ENCODE measurements around the gene ALKBH6.

DNA sequence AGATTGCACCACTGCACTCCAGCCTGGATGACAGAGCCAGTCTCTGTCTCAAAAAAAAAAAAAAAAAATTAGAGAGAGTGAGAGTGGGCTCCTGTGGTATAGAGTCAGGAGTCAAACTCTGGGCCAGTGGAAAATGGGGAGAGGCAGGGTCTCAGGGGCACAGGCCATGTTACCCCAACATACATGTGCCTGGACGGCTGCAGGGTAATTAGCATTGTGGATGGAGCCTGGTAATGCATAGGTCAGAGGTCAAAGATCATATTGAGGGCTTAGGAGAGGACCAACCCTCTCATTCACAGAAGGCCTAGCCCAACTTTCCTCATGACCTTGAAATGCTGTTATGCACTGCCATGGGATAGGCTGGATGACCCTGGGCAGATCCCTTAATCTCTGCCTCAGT is 11.5 kb upstream of the ALKBH6 start:
- TF ChIP-seq, protein P1, sequence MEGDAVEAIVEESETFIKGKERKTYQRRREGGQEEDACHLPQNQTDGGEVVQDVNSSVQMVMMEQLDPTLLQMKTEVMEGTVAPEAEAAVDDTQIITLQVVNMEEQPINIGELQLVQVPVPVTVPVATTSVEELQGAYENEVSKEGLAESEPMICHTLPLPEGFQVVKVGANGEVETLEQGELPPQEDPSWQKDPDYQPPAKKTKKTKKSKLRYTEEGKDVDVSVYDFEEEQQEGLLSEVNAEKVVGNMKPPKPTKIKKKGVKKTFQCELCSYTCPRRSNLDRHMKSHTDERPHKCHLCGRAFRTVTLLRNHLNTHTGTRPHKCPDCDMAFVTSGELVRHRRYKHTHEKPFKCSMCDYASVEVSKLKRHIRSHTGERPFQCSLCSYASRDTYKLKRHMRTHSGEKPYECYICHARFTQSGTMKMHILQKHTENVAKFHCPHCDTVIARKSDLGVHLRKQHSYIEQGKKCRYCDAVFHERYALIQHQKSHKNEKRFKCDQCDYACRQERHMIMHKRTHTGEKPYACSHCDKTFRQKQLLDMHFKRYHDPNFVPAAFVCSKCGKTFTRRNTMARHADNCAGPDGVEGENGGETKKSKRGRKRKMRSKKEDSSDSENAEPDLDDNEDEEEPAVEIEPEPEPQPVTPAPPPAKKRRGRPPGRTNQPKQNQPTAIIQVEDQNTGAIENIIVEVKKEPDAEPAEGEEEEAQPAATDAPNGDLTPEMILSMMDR (IDR thresholded peaks at IDR 0.05) = no peak
- TF ChIP-seq POLR2A (IDR thresholded peaks at IDR 0.05) = no peak

Data from body of pancreas (tissue), 4 donors.